Stimulated activated CD4-positive, alpha-beta T cell treated with anti-CD3 and anti-CD28 coated beads, Interleukin-1b, Interleukin-23, amount 100 ng/mL, for 24 hours (primary cell): ENCODE results near the gene KRTAP5-3.
"Not testable (repeated sequence)": the region's sequence is repeated elsewhere in the genome, so short reads cannot be mapped to it uniquely, and the experiment has no call there.

ENCODE experiments used
- DNase-seq, 4 experiments: peaks; one replicate each; pipeline ENCODE4 v3.0.0-alpha.2; 2020; ENCODE audit warnings: low read depth in 4 of 4, low spot score in 1 of 4

KRTAP5-3 gene

GRCh38 chr11:1582909-1583308 is 25.4 kb downstream of the KRTAP5-3 start:
- not testable (repeated sequence) for DNase-seq

GRCh38 chr11:1581976-1582375 is 26.3 kb downstream of the KRTAP5-3 start:
- no peak for DNase-seq

- DNase-seq, result no peak
Observed at GRCh38 chr11:1576825-1577224, 31.4 kb downstream of the KRTAP5-3 start.

GRCh38 chr11:1575756-1576155 is 32.5 kb downstream of the KRTAP5-3 start:
- DNase-seq, result not testable (repeated sequence)

- DNase-seq, result no peak
Observed at GRCh38 chr11:1574933-1575242, 33.4 kb downstream of the KRTAP5-3 start.

GRCh38 chr11:1574238-1574932 is 33.9 kb downstream of the KRTAP5-3 start:
- no peak for DNase-seq

GRCh38 chr11:1573903-1574237 is 34.4 kb downstream of the KRTAP5-3 start:
- DNase-seq, result no peak

GRCh38 chr11:1573077-1573902 is 35.0 kb downstream of the KRTAP5-3 start:
- no peak for DNase-seq

- DNase-seq, result peak; percentile 79 to 88 (median 85)
Observed at GRCh38 chr11:1572197-1573076, 35.8 kb downstream of the KRTAP5-3 start, which contains the start of gene DUSP8. Gene DUSP8, minus strand, starts transcription at chr11:1572271. Its CDS starts 6,445 bp downstream, at chr11:1565826.

GRCh38 chr11:1571760-1572196 is 36.5 kb downstream of the KRTAP5-3 start:
- no peak for DNase-seq

- no peak for DNase-seq
Observed at GRCh38 chr11:1570896-1571759, 37.1 kb downstream of the KRTAP5-3 start.

- no peak for DNase-seq
Observed at GRCh38 chr11:1570531-1570895, 37.8 kb downstream of the KRTAP5-3 start.

- DNase-seq, result no peak
Observed at GRCh38 chr11:1570001-1570453, 38.2 kb downstream of the KRTAP5-3 start.

- no peak for DNase-seq
Observed at GRCh38 chr11:1569251-1569780, 38.9 kb downstream of the KRTAP5-3 start.

GRCh38 chr11:1568441-1568911 is 39.8 kb downstream of the KRTAP5-3 start:
- DNase-seq, result no peak

- DNase-seq, result no peak
Observed at GRCh38 chr11:1567721-1568100, 40.6 kb downstream of the KRTAP5-3 start.

GRCh38 chr11:1567052-1567720 is 41.1 kb downstream of the KRTAP5-3 start:
- no peak for DNase-seq

- DNase-seq, result no peak
Observed at GRCh38 chr11:1566381-1567051, 41.7 kb downstream of the KRTAP5-3 start.

- DNase-seq, result no peak
Observed at GRCh38 chr11:1565904-1566247, 42.4 kb downstream of the KRTAP5-3 start.
